T-cell (primary cell): Measurements from ENCODE around the gene OPN3. TPM values are rescaled to one million over a fixed set of nuclear protein-coding genes. Genes with fewer than 3 reads are reported as not detected.

Experiments used
- ATAC-seq, 4 experiments: fragments of 200-7000 bp in 3 of 4; fragments of 150-1000 bp in 1 of 4; cut with Tn5 transposase; replicated peaks in 1 of 4; 1 replicate in 3 of 4; 2 replicates in 1 of 4; pipeline ENCODE4 v1.10.0; 2021; ENCODE audit warnings: moderate library complexity in 3 of 4, mild to moderate bottlenecking in 2 of 4, moderate number of reproducible peaks in 1 of 4
- CTCF ChIA-PET, 2 donors: fragments of 300-600 bp; sonication (Branson Sonifier 250); formaldehyde crosslinking; loops; one replicate each; lab custom pipeline; 2022; ENCODE audit warnings: antibody characterized with exemption in 2 of 2; lab: Charles Lee
- POLR2A ChIA-PET, 2 donors: fragments of 300-600 bp; sonication (Branson Sonifier 250); formaldehyde crosslinking; loops; one replicate each; lab custom pipeline; 2022; ENCODE audit warnings: antibody characterized with exemption in 2 of 2; lab: Charles Lee
- DNase-seq, 35 experiments: peaks; one replicate each; pipeline versions ENCODE4 v3.0.0 to v3.0.0-alpha.2; 2013 to 2023
- H3K27ac ChIP-seq: one replicate; pipeline ENCODE4 v1.5.1; 2013; ENCODE audit warnings: low read length
- H3K27me3 ChIP-seq, 2 experiments: replicated peaks in 1 of 2; 1 replicate in 1 of 2; 2 replicates in 1 of 2; pipeline versions ENCODE4 v1.6.1 to v1.7.0; 2013; ENCODE audit warnings: low read length in 1 of 2, mixed read lengths in 1 of 2; ENCODE audit not compliant: control insufficient read depth in 2 of 2, insufficient read depth in 2 of 2; ENCODE audit errors: extremely low read depth in 1 of 2
- H3K36me3 ChIP-seq, 2 donors: 1 replicate in 1 of 2; 2 replicates in 1 of 2; pipeline versions ENCODE4 v1.6.1 to v1.7.0; 2013; ENCODE audit warnings: low read length in 1 of 2; ENCODE audit not compliant: control insufficient read depth in 2 of 2, insufficient read depth in 1 of 2; ENCODE audit errors: extremely low read depth in 1 of 2
- H3K4me1 ChIP-seq, 2 experiments: 1 replicate in 1 of 2; 2 replicates in 1 of 2; pipeline versions ENCODE4 v1.6.1 to v1.7.0; 2013; ENCODE audit warnings: low read length in 2 of 2, mixed read lengths in 1 of 2; ENCODE audit not compliant: insufficient read depth in 2 of 2, control insufficient read depth in 1 of 2; ENCODE audit errors: extremely low read depth in 1 of 2
- H3K4me3 ChIP-seq, 2 donors: 1 replicate in 1 of 2; 2 replicates in 1 of 2; pipeline versions ENCODE4 v1.5.1 to v1.7.0; 2013; ENCODE audit warnings: mild to moderate bottlenecking in 2 of 2, low read length in 1 of 2, moderate library complexity in 1 of 2; ENCODE audit not compliant: control insufficient read depth in 1 of 2; ENCODE audit errors: extremely low read depth in 1 of 2
- H3K9me3 ChIP-seq: 2 replicates; pipeline ENCODE4 v1.7.0; 2013
- H3K27ac Mint-ChIP-seq, 2 donors: one replicate each; pipeline ENCODE4 v1.8.0; 2020 to 2021; ENCODE audit warnings: mild to moderate bottlenecking in 2 of 2, mixed read lengths in 2 of 2
- H3K27me3 Mint-ChIP-seq, 2 donors: one replicate each; pipeline ENCODE4 v1.8.0; 2021 to 2022; ENCODE audit warnings: mixed read lengths in 2 of 2
- H3K36me3 Mint-ChIP-seq: one replicate; pipeline ENCODE4 v1.8.0; 2021; ENCODE audit warnings: mixed read lengths
- H3K4me1 Mint-ChIP-seq, 3 donors: one replicate each; pipeline ENCODE4 v1.8.0; 2020 to 2022; ENCODE audit warnings: mixed read lengths in 3 of 3, mild to moderate bottlenecking in 1 of 3
- H3K4me3 Mint-ChIP-seq, 3 donors: one replicate each; pipeline ENCODE4 v1.8.0; 2020 to 2022; ENCODE audit warnings: mild to moderate bottlenecking in 3 of 3, mixed read lengths in 3 of 3, moderate library complexity in 3 of 3
- H3K9me3 Mint-ChIP-seq, 3 donors: one replicate each; pipeline ENCODE4 v1.8.0; 2020 to 2022; ENCODE audit warnings: mixed read lengths in 3 of 3
- WGBS: methylation state at CpG from one replicate; pipeline ENCODE4 v1.1.5; 2013; ENCODE audit warnings: missing lambda C conversion rate; ENCODE audit not compliant: insufficient coverage; 5-methylcytosine and 5-hydroxymethylcytosine counted together
- total RNA-seq, 35 experiments: library from RNA in 6 of 35; stranded (reverse) in 6 of 35; fragments of 120-200 nt in 1 of 35; gene quantifications; one replicate each; pipeline versions ENCODE4 v1.2.1 to v1.2.4 and lab custom pipeline; 2013 to 2026

OPN3 gene
- total RNA-seq, 5 donors from 2014 or later (not counting 1 experiment from before 2014, with no cell fraction given), result 4.1 to 8.8 (median 7.3) TPM

DNA sequence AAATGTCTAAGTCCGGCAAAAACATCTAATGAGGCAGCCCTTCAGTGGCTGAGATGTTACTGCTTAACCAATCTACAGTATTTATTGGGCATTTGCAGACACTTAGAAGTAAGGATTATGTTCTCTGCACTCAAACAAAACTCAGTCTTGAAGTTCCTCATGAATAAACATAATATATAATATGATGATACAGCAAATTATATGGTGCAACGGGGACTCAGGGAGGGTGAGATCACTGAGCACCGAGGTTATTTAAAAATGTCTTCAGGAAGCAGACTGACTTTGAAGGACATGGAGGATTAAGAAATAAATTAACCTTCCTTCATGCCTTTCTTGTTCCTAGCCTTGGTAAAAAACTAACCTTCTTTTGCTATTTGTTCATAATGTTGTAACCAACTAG is 39.8 kb upstream of the OPN3 start:
- ChIA-PET POLR2A (no interaction called here), CTCF (no interaction called here)
- H3K9me3 ChIP-seq, result no peaks in the 10 kb centered on the region
- no peaks in the 10 kb centered on the region for H3K36me3 ChIP-seq
- DNase-seq (no peak), ATAC-seq (no peak)
- H3K4me1 ChIP-seq, result peaks cover 9 to 26% of the 10 kb centered on the region in 2 experiments
- no peak overlapping the region for H3K4me3 Mint-ChIP-seq
- no peak overlapping the region for H3K4me3 ChIP-seq
- H3K27me3 Mint-ChIP-seq, result peaks cover 0 to 3% of the 10 kb centered on the region in 2 donors
- no peak overlapping the region for H3K27ac ChIP-seq
- H3K27ac Mint-ChIP-seq, result peak overlapping the region in 1 of 2 donors; percentile 59
- no peaks in the 10 kb centered on the region for H3K27me3 ChIP-seq
- peaks cover 22 to 28% (median 25%) of the 10 kb centered on the region in 3 donors for H3K4me1 Mint-ChIP-seq
- no CpG with 5 or more reads among the region's 3 CpGs for WGBS
- peaks cover 0 to 4% (median 0%) of the 10 kb centered on the region in 3 donors for H3K9me3 Mint-ChIP-seq
- H3K36me3 Mint-ChIP-seq, result peaks cover 7% of the 10 kb centered on the region

DNA sequence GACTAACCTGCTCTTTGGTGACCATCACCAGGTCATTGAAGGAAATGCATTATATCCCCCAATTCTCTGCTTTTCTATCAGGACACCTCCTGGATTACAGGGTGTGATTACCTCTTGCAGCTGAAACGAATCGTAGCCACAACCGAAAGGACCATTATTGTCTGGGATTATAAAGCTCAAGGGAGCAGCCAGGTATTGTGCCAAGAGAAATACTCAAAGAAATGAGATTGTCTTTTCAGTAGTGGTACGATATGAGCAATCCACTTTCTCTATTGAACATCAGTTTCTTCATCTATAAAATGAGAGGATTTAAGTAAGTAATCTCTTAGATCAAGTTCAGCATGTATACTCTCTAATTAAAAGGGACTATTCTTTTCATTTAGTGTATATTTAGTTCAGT is 39.2 kb upstream of the OPN3 start:
- ChIA-PET POLR2A (interaction anchor here in 1 of 2 donors (0.6 kb wide), 1 partner anchor 349 kb away, joined by 13 read pairs; no protein-coding TSS in a partner anchor), CTCF (interaction anchor here in 1 of 2 donors (0.5 kb wide), 1 partner anchor 8 kb away, joined by 3 read pairs; no protein-coding TSS in a partner anchor)
- no peak overlapping the region for H3K27ac ChIP-seq
- no CpG with 5 or more reads among the region's 4 CpGs for WGBS
- Mint-ChIP-seq H3K4me3 (no peak overlapping the region), H3K9me3 (peaks cover 0 to 4% (median 0%) of the 10 kb centered on the region in 3 donors), H3K36me3 (peaks cover 7% of the 10 kb centered on the region), H3K27me3 (peaks cover 0 to 3% of the 10 kb centered on the region in 2 donors), H3K27ac (no peak overlapping the region), H3K4me1 (peaks cover 22 to 28% (median 25%) of the 10 kb centered on the region in 3 donors)
- no peak for ATAC-seq
- no peaks in the 10 kb centered on the region for H3K27me3 ChIP-seq
- no peaks in the 10 kb centered on the region for H3K36me3 ChIP-seq
- peaks cover 9 to 26% of the 10 kb centered on the region in 2 experiments for H3K4me1 ChIP-seq
- no peaks in the 10 kb centered on the region for H3K9me3 ChIP-seq
- no peak for DNase-seq
- H3K4me3 ChIP-seq, result no peak overlapping the region

DNA sequence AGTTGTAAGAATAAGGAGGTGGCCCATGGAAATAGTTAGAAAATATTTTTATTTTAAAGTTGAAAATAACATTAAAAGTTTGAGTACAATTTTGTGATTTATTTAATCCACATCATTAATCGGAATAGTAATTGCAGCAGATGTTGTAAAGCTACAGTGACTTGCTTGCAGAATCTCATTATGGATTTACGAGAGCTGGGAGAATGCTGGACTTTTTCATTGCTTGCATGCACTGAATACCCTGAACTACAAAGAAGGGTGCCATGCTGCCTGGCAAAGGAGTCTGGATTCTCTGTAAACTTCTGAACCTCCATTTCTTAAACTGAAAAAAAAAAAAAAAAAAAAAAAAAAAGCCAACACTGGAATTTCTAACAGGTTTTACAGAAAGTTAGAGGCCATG is 38.4 kb upstream of the OPN3 start:
- ChIA-PET CTCF (interaction anchor here (0.6 to 0.7 kb wide), 2 partner anchors 8 to 61 kb away, joined by 4 to 5 read pairs; no protein-coding TSS in a partner anchor), POLR2A (interaction anchor here in 1 of 2 donors (0.6 kb wide), 1 partner anchor 350 kb away, joined by 13 read pairs; no protein-coding TSS in a partner anchor)
- DNase-seq (no peak), ATAC-seq (no peak)
- Histone ChIP-seq H3K27ac (no peak overlapping the region), H3K27me3 (no peaks in the 10 kb centered on the region), H3K9me3 (no peaks in the 10 kb centered on the region), H3K36me3 (no peaks in the 10 kb centered on the region), H3K4me1 (peaks cover 9 to 26% of the 10 kb centered on the region in 2 experiments), H3K4me3 (no peak overlapping the region)
- Mint-ChIP-seq H3K36me3 (peaks cover 7% of the 10 kb centered on the region), H3K4me1 (peaks cover 22 to 28% (median 25%) of the 10 kb centered on the region in 3 donors), H3K27me3 (peaks cover 0 to 3% of the 10 kb centered on the region in 2 donors), H3K4me3 (no peak overlapping the region), H3K27ac (no peak overlapping the region), H3K9me3 (peaks cover 0 to 4% (median 0%) of the 10 kb centered on the region in 3 donors)
- no CpG with 5 or more reads among the region's 2 CpGs for WGBS

DNA sequence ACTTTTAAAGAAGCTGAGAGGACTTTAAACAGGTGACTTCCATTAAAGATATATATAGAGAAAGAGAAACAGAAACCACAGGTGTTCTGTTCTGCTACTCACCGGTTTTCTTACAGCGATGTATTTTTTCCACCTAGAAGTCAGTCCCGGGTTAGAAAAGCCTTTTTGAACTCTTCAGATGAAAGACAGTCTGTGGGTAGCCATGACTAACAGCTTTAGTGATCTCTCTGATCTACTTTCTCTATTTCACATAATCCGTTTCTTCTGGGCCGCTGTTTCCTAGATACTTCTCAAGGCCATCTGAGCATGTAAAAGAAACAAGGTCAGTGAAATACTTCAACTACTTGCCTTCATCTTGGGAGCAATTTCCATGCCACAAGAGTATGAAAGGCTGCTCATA is 37.0 kb upstream of the OPN3 start:
- CTCF ChIA-PET, result interaction anchor here (0.7 to 1.5 kb wide), 3 partner anchors 20 to 66 kb away, joined by 3 to 5 read pairs (median 4); no protein-coding TSS in a partner anchor
- H3K27ac Mint-ChIP-seq, result peak overlapping the region; percentile 89 to 91
- peaks cover 0 to 4% (median 0%) of the 10 kb centered on the region in 3 donors for H3K9me3 Mint-ChIP-seq
- POLR2A ChIA-PET, result interaction anchor here in 1 of 2 donors (0.6 kb wide), 1 partner anchor 34 kb away, joined by 3 read pairs; no protein-coding TSS in a partner anchor
- H3K4me1 ChIP-seq, result peaks cover 9 to 26% of the 10 kb centered on the region in 2 experiments
- WGBS, result 0% methylated on average over 3 of the region's 5 CpGs
- peak; percentile 98 to 99 (median 98) for ATAC-seq
- H3K4me3 ChIP-seq, result peak overlapping the region in 1 of 2 donors; percentile 37
- H3K27me3 ChIP-seq, result no peaks in the 10 kb centered on the region
- H3K9me3 ChIP-seq, result no peaks in the 10 kb centered on the region
- H3K4me3 Mint-ChIP-seq, result peak overlapping the region; percentile 28 to 68 (median 63)
- peaks cover 22 to 28% (median 25%) of the 10 kb centered on the region in 3 donors for H3K4me1 Mint-ChIP-seq
- peaks cover 7% of the 10 kb centered on the region for H3K36me3 Mint-ChIP-seq
- H3K27ac ChIP-seq, result peak overlapping the region; percentile 88
- no peaks in the 10 kb centered on the region for H3K36me3 ChIP-seq
- peaks cover 0 to 2% of the 10 kb centered on the region in 2 donors for H3K27me3 Mint-ChIP-seq
- peak in 18 of 35 experiments; percentile 0 to 72 (median 6) for DNase-seq

DNA sequence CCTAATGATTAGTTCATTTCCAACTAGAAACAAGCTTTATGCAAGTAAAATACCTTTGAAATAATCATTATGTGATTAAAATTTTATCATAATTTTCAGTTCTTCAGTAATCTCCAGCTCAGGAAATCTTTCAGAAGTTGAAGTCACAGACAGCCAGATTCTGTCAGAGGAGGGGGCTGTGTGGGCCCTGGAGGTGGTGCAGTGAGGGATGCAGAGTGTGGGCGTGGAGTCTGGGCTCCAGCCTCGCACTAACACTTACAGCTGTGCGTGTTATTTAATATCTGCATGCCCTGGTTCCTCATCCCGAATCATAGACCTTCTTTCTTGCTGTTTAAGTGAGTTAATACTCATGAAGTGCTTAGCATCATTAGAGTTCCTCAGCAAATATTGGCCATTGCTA is 35.8 kb upstream of the OPN3 start:
- H3K27ac ChIP-seq, result peak overlapping the region; percentile 88
- H3K4me3 ChIP-seq, result no peak overlapping the region
- H3K4me1 ChIP-seq, result peaks cover 9 to 26% of the 10 kb centered on the region in 2 experiments
- H3K27me3 Mint-ChIP-seq, result peaks cover 0 to 4% of the 10 kb centered on the region in 2 donors
- no peak for ATAC-seq
- WGBS, result no CpG with 5 or more reads among the region's 4 CpGs
- no peaks in the 10 kb centered on the region for H3K27me3 ChIP-seq
- H3K27ac Mint-ChIP-seq, result peak overlapping the region; percentile 82 to 83
- no peaks in the 10 kb centered on the region for H3K9me3 ChIP-seq
- ChIA-PET CTCF (no interaction called here), POLR2A (interaction anchor here (0.6 to 0.7 kb wide), 2 partner anchors 41 to 191 kb away, joined by 3 to 7 read pairs; no protein-coding TSS in a partner anchor)
- H3K9me3 Mint-ChIP-seq, result no peaks in the 10 kb centered on the region
- peaks cover 22 to 28% (median 25%) of the 10 kb centered on the region in 3 donors for H3K4me1 Mint-ChIP-seq
- no peaks in the 10 kb centered on the region for H3K36me3 Mint-ChIP-seq
- no peaks in the 10 kb centered on the region for H3K36me3 ChIP-seq
- H3K4me3 Mint-ChIP-seq, result peak overlapping the region in 1 of 3 donors; percentile 68
- peak in 1 of 35 experiments; percentile 0 for DNase-seq

DNA sequence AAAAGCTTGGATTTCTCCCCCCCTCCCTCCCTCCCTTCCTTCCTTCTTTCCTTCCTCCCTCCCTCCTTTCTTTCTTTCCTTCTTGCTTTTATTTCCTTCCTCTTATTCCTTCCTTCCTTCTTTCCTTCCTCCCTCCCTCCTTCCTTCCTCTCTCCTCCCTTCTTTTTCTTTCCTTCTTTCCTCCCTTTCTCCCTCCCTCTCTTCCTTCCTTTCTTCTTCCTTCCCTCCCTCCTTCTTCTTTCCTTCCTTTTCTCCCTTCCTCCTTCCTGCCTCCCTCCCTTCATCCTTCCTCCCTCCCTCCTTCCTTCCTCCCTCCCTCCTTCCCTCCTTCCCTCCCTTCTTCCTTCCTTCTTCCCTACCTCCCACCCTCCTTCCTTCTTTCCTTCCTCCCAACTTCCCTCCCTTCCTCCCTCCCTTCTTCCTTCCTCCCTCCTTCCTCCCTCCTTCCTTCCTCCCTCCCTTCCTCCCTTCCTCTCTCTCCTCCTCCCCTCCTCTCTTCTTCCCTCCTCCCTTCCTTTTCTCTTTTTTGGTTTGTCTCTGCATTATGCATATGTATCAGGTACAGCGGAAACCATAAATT is 34.7 kb upstream of the OPN3 start:
- Histone ChIP-seq H3K27me3 (peaks cover 0 to 5% of the 10 kb centered on the region in 2 experiments), H3K27ac (peak overlapping the region; percentile 6), H3K9me3 (no peaks in the 10 kb centered on the region), H3K4me3 (no peak overlapping the region), H3K4me1 (peaks cover 9 to 26% of the 10 kb centered on the region in 2 experiments), H3K36me3 (no peaks in the 10 kb centered on the region)
- Mint-ChIP-seq H3K4me3 (no peak overlapping the region), H3K27ac (peak overlapping the region; percentile 31 to 44), H3K4me1 (peaks cover 22 to 23% (median 22%) of the 10 kb centered on the region in 3 donors), H3K27me3 (peaks cover 0 to 4% of the 10 kb centered on the region in 2 donors), H3K36me3 (no peaks in the 10 kb centered on the region), H3K9me3 (no peaks in the 10 kb centered on the region)
- no CpG with 5 or more reads among the region's 1 CpG for WGBS
- DNase-seq, result no peak
- no peak for ATAC-seq
- ChIA-PET POLR2A (interaction anchor here in 1 of 2 donors (1.1 kb wide), 1 partner anchor 34 kb away, joined by 3 read pairs; no protein-coding TSS in a partner anchor), CTCF (interaction anchor here in 1 of 2 donors (1.0 kb wide), 1 partner anchor 9 kb away, joined by 3 read pairs; no protein-coding TSS in a partner anchor)
